Activated B cell treated with CpG ODN at 0.5 μM for 24 hours (primary cell): ENCODE results near the gene TAB3. TPM values are rescaled to one million over a fixed set of nuclear protein-coding genes. Genes with fewer than 3 reads are reported as not detected.

Experiments
- ATAC-seq: fragments of 200-7000 bp; cut with Tn5 transposase; one replicate; pipeline ENCODE4 v1.10.0; 2021; ENCODE audit warnings: low read depth, mild to moderate bottlenecking, moderate library complexity
- CTCF ChIA-PET: fragments of 350-600 bp; sonication (Branson Sonifier 250); formaldehyde crosslinking; loops from one replicate; lab custom pipeline; 2021; ENCODE audit warnings: antibody characterized with exemption; lab: Charles Lee
- POLR2A ChIA-PET: fragments of 350-600 bp; sonication (Branson Sonifier 250); formaldehyde crosslinking; loops from one replicate; lab custom pipeline; 2021; ENCODE audit warnings: antibody characterized with exemption; lab: Charles Lee
- DNase-seq: peaks from one replicate; pipeline ENCODE4 v3.0.0; 2022
- H3K27ac Mint-ChIP-seq: one replicate; pipeline ENCODE4 v1.8.0; 2020; ENCODE audit warnings: mixed read lengths
- H3K27me3 Mint-ChIP-seq: one replicate; pipeline ENCODE4 v1.8.0; 2021; ENCODE audit warnings: mixed read lengths
- H3K36me3 Mint-ChIP-seq: one replicate; pipeline ENCODE4 v1.8.0; 2021; ENCODE audit warnings: low read depth, mixed read lengths
- H3K4me1 Mint-ChIP-seq: one replicate; pipeline ENCODE4 v1.8.0; 2021; ENCODE audit warnings: mixed read lengths
- H3K4me3 Mint-ChIP-seq: one replicate; pipeline ENCODE4 v1.8.0; 2020; ENCODE audit warnings: mild to moderate bottlenecking, mixed read lengths
- H3K9me3 Mint-ChIP-seq: one replicate; pipeline ENCODE4 v1.8.0; 2020; ENCODE audit warnings: mixed read lengths
- CTCF ChIP-seq: fragments of 200-600 bp; IDR thresholded peaks from one replicate; pipeline ENCODE4 v1.8.0; 2022; ENCODE audit warnings: antibody characterized with exemption, mild to moderate bottlenecking
- intact Hi-C: fragments of 100-400 bp; cut with micrococcal nuclease; formaldehyde crosslinking; loops from one replicate; pipeline ENCODE4 v1.15.1; 2024
- total RNA-seq: library from RNA; stranded (reverse); gene quantifications from 2 replicates; pipeline ENCODE4 v1.2.3, GENCODE V29; 2022

The TAB3 gene
- total RNA-seq, 1 donor from 2014 or later: 23.9 TPM

- intact Hi-C loops: no loop called here
- Mint-ChIP-seq H3K4me1 (peaks cover 18% of the 10 kb centered on the region), H3K27me3 (no peaks in the 10 kb centered on the region), H3K9me3 (no peaks in the 10 kb centered on the region), H3K36me3 (peaks cover 23% of the 10 kb centered on the region), H3K27ac (peak overlapping the region; percentile 63), H3K4me3 (no peak overlapping the region)
- TF ChIP-seq CTCF: no peak
- POLR2A ChIA-PET: interaction anchor here (1.0 kb wide), 1 partner anchor 26 kb away, joined by 4 read pairs; the partner anchor contains the start of gene TAB3
- DNase-seq (no peak), ATAC-seq (no peak)
- CTCF ChIA-PET: interaction anchor here (1.2 to 3.3 kb wide), 2 partner anchors 127 to 129 kb away, joined by 4 to 11 read pairs; no protein-coding TSS in a partner anchor
These were observed 25.1 kb downstream of the TAB3 start for GRCh38 chrX:30863974-30864373.

GRCh38 chrX:30858098-30858497 lies 31.0 kb downstream of the TAB3 start:
- POLR2A ChIA-PET: no interaction called here
- Mint-ChIP-seq H3K4me3 (no peak overlapping the region), H3K9me3 (no peaks in the 10 kb centered on the region), H3K4me1 (no peaks in the 10 kb centered on the region), H3K36me3 (peaks cover 47% of the 10 kb centered on the region), H3K27ac (no peak overlapping the region), H3K27me3 (no peaks in the 10 kb centered on the region)
- CTCF ChIA-PET: no interaction called here
- ATAC-seq: no peak
- no peak for DNase-seq
- intact Hi-C loops: no loop called here
- TF ChIP-seq CTCF: no peak

GRCh38 chrX:30851449-30851848 lies 37.6 kb downstream of the TAB3 start:
- H3K4me3 Mint-ChIP-seq: no peak overlapping the region
- DNase-seq (no peak), ATAC-seq (no peak)
- ChIA-PET CTCF (no interaction called here), POLR2A (no interaction called here)
- H3K27ac Mint-ChIP-seq: no peak overlapping the region
- peaks cover 49% of the 10 kb centered on the region for H3K36me3 Mint-ChIP-seq
- H3K27me3 Mint-ChIP-seq: no peaks in the 10 kb centered on the region
- intact Hi-C loops: no loop called here
- no peaks in the 10 kb centered on the region for H3K4me1 Mint-ChIP-seq
- H3K9me3 Mint-ChIP-seq: no peaks in the 10 kb centered on the region
- no peak for TF ChIP-seq CTCF

- Mint-ChIP-seq H3K9me3 (no peaks in the 10 kb centered on the region), H3K27ac (no peak overlapping the region), H3K4me1 (peaks cover 4% of the 10 kb centered on the region), H3K27me3 (no peaks in the 10 kb centered on the region), H3K4me3 (no peak overlapping the region), H3K36me3 (peaks cover 49% of the 10 kb centered on the region)
- ATAC-seq: no peak
- intact Hi-C loops: no loop called here
- no peak for DNase-seq
- CTCF ChIA-PET: no interaction called here
- TF ChIP-seq CTCF: no peak
- POLR2A ChIA-PET: no interaction called here
These were observed 53.7 kb downstream of the TAB3 start for GRCh38 chrX:30835373-30835772.

- Mint-ChIP-seq H3K27ac (no peak overlapping the region), H3K4me3 (no peak overlapping the region), H3K36me3 (peaks cover 41% of the 10 kb centered on the region), H3K4me1 (peaks cover 4% of the 10 kb centered on the region), H3K27me3 (no peaks in the 10 kb centered on the region), H3K9me3 (no peaks in the 10 kb centered on the region)
- CTCF ChIA-PET: no interaction called here
- DNase-seq (no peak), ATAC-seq (no peak)
- POLR2A ChIA-PET: no interaction called here
- intact Hi-C loops: no loop called here
- TF ChIP-seq CTCF: no peak
These were observed 55.2 kb downstream of the TAB3 start for GRCh38 chrX:30833896-30834295.
